HG02973 (cell line): ENCODE data around the gene RAB4A.

Source experiments
- ATAC-seq: cut with Tn5 transposase; IDR thresholded peaks from one replicate; pipeline ENCODE4 v1.9.1; 2021; ENCODE audit warnings: moderate library complexity; ENCODE audit not compliant: unreplicated experiment

Gene RAB4A

GRCh38 chr1:229328598-229329362 lies 57.9 kb downstream of the RAB4A start:
- no peak for ATAC-seq

- ATAC-seq = no peak
Observed at GRCh38 chr1:229334269-229334668, 63.4 kb downstream of the RAB4A start.

DNA sequence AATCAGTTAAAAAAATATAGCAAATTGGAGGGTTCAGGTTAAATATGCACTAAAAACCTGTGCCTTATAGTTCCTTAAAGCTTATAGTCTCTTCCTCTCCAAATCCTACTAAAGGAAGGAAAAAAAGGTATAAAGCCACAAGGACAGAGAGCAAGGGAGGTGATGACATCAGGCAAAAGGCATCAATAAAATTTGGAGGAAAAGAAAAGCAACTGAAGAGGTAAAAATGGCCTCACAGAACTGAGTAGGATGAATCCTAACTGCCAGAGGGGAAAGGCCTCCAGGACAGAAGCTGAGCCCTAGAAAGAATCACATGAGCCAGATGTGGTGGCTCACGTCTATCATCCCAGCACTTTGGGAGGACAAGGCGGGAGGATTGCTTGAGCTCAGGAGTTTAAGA lies 63.8 kb downstream of the RAB4A start:
- no peak for ATAC-seq

GRCh38 chr1:229336345-229336744 lies 65.4 kb downstream of the RAB4A start:
- no peak for ATAC-seq

DNA sequence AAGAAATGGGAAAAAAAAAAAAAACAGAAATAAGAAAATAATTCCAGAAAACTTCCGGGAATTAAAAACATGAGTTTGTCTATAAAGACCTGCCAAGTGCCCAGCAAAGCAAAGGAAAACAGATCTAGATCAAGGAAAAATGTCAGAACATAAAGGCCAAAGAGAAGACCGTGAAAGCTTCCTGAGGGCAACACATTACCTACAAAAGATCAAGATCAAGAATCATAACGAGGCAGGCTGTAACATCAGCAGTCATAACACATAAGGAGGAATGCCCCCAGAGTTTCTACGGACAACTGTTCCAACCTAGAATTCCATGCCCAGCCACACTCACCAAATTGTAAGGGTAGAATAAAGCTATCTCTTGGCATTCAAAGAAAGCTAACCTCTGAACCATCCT lies 68.2 kb downstream of the RAB4A start:
- no peak for ATAC-seq

- no peak for ATAC-seq
Observed at GRCh38 chr1:229339520-229339919, 68.6 kb downstream of the RAB4A start.

DNA sequence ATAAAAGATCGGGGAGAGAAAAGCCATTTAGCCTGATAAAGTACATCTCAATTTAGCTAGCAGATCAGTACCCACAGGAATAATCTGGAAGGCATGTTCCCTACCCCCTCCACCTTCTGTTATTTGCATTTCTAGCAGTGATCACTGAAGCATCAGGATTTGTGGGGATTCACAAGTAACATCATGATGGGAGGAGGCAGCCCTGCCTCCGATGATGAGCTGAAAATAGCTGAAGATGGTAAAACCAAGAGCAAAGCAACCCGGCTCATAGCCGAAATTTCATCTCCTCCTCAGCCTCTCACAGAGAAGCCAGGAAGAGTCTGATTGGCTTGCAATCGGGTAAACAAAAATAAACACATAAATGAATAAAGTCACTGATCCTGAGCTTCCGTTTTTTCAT lies 69.6 kb downstream of the RAB4A start:
- ATAC-seq = no peak

- peak; percentile 53 for ATAC-seq
Observed at GRCh38 chr1:229341774-229342655, 71.1 kb downstream of the RAB4A start.

DNA sequence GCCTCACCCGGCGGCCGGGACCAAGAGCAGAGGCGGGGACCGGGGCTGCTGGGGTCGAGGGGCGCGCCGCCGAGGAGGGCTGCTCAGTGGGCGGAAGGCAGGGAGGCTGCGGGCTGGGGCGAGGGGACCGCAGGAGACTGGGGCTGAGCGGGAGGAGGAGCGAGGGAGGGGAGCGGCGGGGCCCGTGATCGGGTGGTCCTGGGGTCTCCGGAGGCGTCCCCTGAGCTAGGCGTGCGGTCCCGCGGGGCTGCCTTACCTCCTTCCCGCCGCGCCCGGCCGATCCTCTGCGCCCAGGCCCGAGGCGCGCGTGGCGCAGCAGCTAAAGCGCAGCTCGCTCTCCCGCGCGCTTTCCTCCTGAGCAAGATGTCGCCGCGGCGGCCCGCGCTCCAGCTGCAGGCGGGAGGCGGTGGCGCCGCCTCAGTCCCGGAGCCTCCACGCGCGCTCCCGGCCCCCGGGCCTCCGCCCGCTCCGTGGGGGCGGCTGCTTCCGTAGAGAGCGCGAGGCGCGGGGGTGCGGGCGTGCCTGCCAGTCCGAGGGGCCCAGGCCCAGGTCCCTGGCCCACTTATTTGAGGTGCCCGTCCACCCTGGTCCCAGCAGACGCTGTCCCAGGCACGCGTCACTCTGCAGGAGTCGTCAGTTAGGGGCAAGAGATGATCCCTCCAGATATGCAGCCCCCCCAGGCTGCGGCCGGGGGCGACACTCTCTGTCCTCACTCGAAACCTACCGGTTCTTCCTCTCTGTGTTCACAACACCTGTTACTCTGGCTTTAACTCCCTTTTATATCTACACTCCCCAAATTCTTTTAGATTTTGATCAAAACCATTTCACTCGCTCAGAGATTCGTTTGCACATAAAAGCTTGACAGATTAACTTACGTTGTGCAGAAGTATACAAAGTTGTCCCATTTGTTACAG lies 72.0 kb downstream of the RAB4A start, which contains the start of gene CCSAP:
CCSAP (minus strand) TSS at position 392 of the 914 bp plus-strand sequence. CDS start 582 bp downstream, outside the sequence.
- peak; percentile 31 for ATAC-seq

- no peak for ATAC-seq
Observed at GRCh38 chr1:229344139-229344538, 73.2 kb downstream of the RAB4A start.

DNA sequence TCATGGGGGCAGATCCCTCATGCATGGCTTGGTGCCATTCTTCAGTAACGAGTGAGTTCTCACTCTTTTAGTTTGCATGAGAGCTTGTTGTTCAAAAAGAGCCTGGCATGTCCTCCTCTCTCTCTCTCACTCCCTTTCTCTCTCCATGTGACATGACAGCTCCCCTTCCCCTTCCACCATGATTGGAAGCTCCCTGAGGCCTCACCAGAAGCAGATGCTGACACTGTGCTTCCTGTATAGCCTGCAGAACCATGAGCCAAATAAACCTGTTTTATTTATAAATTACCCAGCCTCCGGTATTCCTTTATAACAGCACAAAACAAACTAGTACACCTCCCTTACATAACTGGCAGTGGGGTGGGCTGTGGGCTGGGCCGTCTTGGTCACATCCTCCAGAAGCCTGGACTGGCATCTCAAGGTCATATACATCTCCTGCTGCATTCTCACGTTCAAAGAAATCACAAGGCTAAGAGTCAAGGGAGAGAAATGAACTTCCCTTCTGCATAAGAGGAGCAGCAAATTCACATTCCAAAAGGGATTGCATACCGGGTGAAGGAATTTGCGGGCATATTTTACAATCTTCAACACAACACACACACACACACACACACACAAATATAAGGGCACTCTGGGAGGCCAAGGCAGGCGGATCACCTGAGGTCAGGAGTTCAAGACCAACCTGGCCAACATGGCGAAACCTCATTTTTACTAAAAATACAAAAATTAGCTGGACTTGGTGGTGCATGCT lies 74.2 kb downstream of the RAB4A start:
- no peak for ATAC-seq

DNA sequence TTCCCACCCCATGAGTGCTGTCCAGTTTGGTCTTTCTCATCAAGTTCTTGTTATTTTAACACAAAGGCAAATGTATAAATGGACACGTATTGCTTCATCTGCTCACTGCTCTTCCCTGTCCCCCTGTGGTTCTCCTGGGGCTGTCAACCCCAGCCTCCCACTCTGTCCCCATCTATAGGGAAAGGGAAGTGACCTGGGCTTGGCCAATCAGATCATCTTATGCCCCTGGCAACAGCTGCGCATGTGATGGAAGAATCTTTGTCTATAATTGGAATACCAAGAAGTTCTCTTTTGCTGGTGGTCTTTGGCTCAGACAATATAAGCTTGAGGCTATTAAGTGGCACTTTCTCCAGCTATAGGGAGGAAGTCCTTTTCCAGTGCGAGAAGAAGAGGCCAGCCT lies 76.6 kb downstream of the RAB4A start:
- ATAC-seq = no peak

DNA sequence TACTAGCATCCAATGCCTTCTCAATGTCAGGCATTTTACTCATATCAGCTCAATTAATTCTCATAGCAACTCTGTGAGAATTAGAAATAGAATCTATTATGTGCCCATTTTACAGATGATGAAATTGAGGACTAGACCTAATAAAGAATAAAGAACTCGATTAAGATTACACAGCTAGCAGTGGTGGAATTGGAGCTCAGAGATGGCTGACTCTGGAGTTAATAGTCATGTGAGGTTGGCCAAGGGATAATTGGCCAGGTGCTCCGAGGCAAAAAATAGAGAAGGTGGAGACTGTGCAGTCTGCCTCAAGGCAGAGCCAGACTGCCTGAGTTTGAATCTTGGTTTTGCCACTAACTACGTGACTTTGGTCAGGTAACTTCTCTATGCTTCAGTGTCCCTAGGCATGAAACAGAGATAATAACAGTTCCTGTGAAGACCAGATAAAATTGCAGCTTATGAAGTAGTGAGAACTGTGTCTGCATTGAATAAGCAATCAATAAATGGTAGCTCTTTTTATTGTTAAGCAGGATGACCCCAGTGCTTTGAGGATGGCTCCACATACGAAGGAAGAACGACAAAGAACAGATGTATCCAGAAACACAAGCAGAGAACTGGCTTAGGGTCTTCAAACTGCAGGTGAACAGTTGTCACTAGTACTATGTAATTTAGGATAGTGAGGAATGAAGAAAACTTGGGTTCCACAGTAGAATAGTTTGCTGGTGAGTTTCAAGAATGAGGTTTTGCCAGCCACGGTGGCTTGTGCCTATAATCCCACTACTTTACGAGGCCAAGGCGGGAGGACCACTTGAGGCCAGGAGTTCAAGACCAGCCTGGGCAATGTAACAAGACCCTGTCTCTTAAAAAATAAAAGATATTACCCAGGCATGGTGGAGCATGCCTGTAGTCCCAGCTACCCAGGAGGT lies 78.8 kb downstream of the RAB4A start:
- no peak for ATAC-seq

DNA sequence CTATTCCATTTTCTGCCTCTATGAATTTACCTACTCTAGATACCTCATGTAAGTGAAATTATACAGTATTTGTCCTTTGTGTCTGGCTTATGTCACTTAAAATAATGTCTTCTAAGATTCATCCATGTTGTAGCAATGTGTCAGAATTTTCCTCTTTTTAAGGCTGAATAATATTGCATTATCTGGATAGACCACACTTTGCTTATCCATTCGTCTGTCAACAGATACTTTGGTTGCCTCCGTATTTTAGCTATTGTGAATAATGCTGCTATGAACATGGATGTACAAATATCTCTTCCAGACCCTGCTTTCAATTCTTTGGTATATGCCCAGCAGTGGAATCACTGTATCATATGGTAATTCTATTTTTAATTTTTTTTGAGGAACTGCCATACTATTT lies 82.1 kb downstream of the RAB4A start:
- ATAC-seq = no peak

GRCh38 chr1:229354226-229354625 lies 83.3 kb downstream of the RAB4A start:
- no peak for ATAC-seq
